Cardiac muscle cell (in vitro differentiated cells and primary cell): ENCODE measurements around the gene ZNF750. TPM values are rescaled to one million over a fixed set of nuclear protein-coding genes. Genes with fewer than 3 reads are reported as not detected.
A peak's percentile ranks its signal among the peaks of the same experiment; 100 is the strongest.

Experiments used
- DNase-seq, 2 donors: peaks; one replicate each; pipeline versions ENCODE4 v3.0.0 to v3.0.0-alpha.2; 2010 to 2017; ENCODE audit warnings: low read depth in 1 of 2, low spot score in 1 of 2
- H3K27ac ChIP-seq: fragments of 200-600 bp; sonication (generic); 2 replicates; pipeline ENCODE4 v1.5.1; 2016
- H3K27me3 ChIP-seq: fragments of 200-600 bp; sonication (generic); 2 replicates; pipeline ENCODE4 v1.6.0; 2016; ENCODE audit warnings: control low read depth
- H3K36me3 ChIP-seq: fragments of 200-600 bp; sonication (generic); 2 replicates; pipeline ENCODE4 v1.5.1; 2016; ENCODE audit warnings: control low read depth
- H3K4me1 ChIP-seq: fragments of 200-600 bp; sonication (generic); 2 replicates; pipeline ENCODE4 v1.8.1; 2017; ENCODE audit warnings: low read depth, mild to moderate bottlenecking, mixed run types
- H3K4me3 ChIP-seq: fragments of 200-600 bp; sonication (generic); 2 replicates; pipeline ENCODE4 v1.5.1; 2016; ENCODE audit warnings: mild to moderate bottlenecking
- H3K9me3 ChIP-seq: fragments of 200-600 bp; sonication (generic); 2 replicates; pipeline ENCODE4 v1.5.1; 2017; ENCODE audit warnings: low read depth, mild to moderate bottlenecking, control low read depth
- CTCF ChIP-seq: IDR thresholded peaks from 2 replicates; pipeline ENCODE4 v1.5.1; 2012; ENCODE audit warnings: low read depth, mild to moderate bottlenecking, low read length
- polyA plus RNA-seq: library from polyadenylated mRNA; unstranded; fragments of >200 nt; fragmentation: Nextera tagmentation; extraction: Ambion mirVana; gene quantifications from 2 replicates; pipeline ENCODE4 v1.2.1, GENCODE V29; 2016
- total RNA-seq: library from RNA; depleted of rRNA; stranded (reverse); fragments of >200 nt; gene quantifications from 2 replicates; pipeline ENCODE4 v1.2.3, GENCODE V29; 2016

The ZNF750 gene
- total and polyA plus RNA-seq, 2 experiments from 2014 or later: 0.49 TPM; not detected in 1

GRCh38 chr17:82791532-82791931, 48.3 kb downstream of the ZNF750 start:
- Histone ChIP-seq H3K9me3 (no peaks in the 10 kb centered on the region), H3K27me3 (no peaks in the 10 kb centered on the region), H3K4me3 (no peak overlapping the region), H3K27ac (no peak overlapping the region), H3K36me3 (no peaks in the 10 kb centered on the region), H3K4me1 (no peaks in the 10 kb centered on the region)
- DNase-seq: peak in 1 of 2 donors; percentile 81
- no peak for TF ChIP-seq CTCF

- no peak overlapping the region for H3K4me3 ChIP-seq
- TF ChIP-seq CTCF: no peak
- H3K27ac ChIP-seq: no peak overlapping the region
- H3K9me3 ChIP-seq: no peaks in the 10 kb centered on the region
- no peaks in the 10 kb centered on the region for H3K4me1 ChIP-seq
- H3K27me3 ChIP-seq: no peaks in the 10 kb centered on the region
- no peak for DNase-seq
- H3K36me3 ChIP-seq: no peaks in the 10 kb centered on the region
Observed at GRCh38 chr17:82790391-82790790, 49.4 kb downstream of the ZNF750 start.

- DNase-seq: no peak
- no peak for TF ChIP-seq CTCF
- Histone ChIP-seq H3K4me1 (no peaks in the 10 kb centered on the region), H3K27ac (no peak overlapping the region), H3K36me3 (no peaks in the 10 kb centered on the region), H3K4me3 (no peak overlapping the region), H3K27me3 (no peaks in the 10 kb centered on the region), H3K9me3 (no peaks in the 10 kb centered on the region)
Observed at GRCh38 chr17:82789806-82790205, 50.0 kb downstream of the ZNF750 start.

GRCh38 chr17:82789051-82789592, 50.7 kb downstream of the ZNF750 start:
- Histone ChIP-seq H3K4me1 (no peaks in the 10 kb centered on the region), H3K27me3 (no peaks in the 10 kb centered on the region), H3K36me3 (no peaks in the 10 kb centered on the region), H3K27ac (no peak overlapping the region), H3K9me3 (no peaks in the 10 kb centered on the region), H3K4me3 (no peak overlapping the region)
- no peak for TF ChIP-seq CTCF
- no peak for DNase-seq

- no peak for DNase-seq
Observed at GRCh38 chr17:82788206-82789001, 51.4 kb downstream of the ZNF750 start.

More at GRCh38 chr17:82788206-82789001, 51.4 kb downstream of the ZNF750 start:
- Histone ChIP-seq H3K4me1 (no peaks in the 10 kb centered on the region), H3K36me3 (peaks cover 7% of the 10 kb centered on the region), H3K4me3 (no peak overlapping the region), H3K9me3 (no peaks in the 10 kb centered on the region), H3K27me3 (no peaks in the 10 kb centered on the region), H3K27ac (no peak overlapping the region)
- TF ChIP-seq CTCF: no peak
